PC-9 (cell line): ENCODE measurements around the gene ASRGL1. TPM values are rescaled to one million over a fixed set of nuclear protein-coding genes. Genes with fewer than 3 reads are reported as not detected.

Source experiments
- BruUV-seq: library from RNA; stranded (reverse); fragments of 400-500 nt; replicated peaks from 2 replicates; lab custom pipeline; 2021; lab: Mats Ljungman, UMichigan
- CTCF ChIA-PET: fragments of 300-600 bp; sonication (Branson Sonifier 250); formaldehyde crosslinking; loops from one replicate; lab custom pipeline; 2022; ENCODE audit warnings: antibody characterized with exemption; lab: Charles Lee
- POLR2A ChIA-PET: fragments of 300-600 bp; sonication (Branson Sonifier 250); formaldehyde crosslinking; loops from one replicate; lab custom pipeline; 2022; ENCODE audit warnings: antibody characterized with exemption; ENCODE audit not compliant: unreplicated experiment; lab: Charles Lee
- DNase-seq, 2 experiments: peaks; one replicate each; pipeline versions ENCODE4 v3.0.0 to v3.0.0-alpha.2; 2015 to 2022; ENCODE audit warnings: mixed read lengths in 1 of 2
- H2AFZ ChIP-seq: fragments of 200-600 bp; sonication (generic); 2 replicates; pipeline ENCODE4 v1.8.1; 2017; ENCODE audit warnings: antibody characterized with exemption
- H3F3A ChIP-seq: fragments of 200-600 bp; sonication (generic); 2 replicates; pipeline ENCODE4 v1.8.1; 2017; ENCODE audit warnings: antibody characterized with exemption, mild to moderate bottlenecking, low read depth; ENCODE audit not compliant: insufficient read depth
- H3K27ac ChIP-seq: fragments of 200-600 bp; sonication (generic); 2 replicates; pipeline ENCODE4 v1.6.1; 2016; ENCODE audit warnings: mixed run types
- H3K27me3 ChIP-seq: fragments of 200-600 bp; sonication (generic); 2 replicates; pipeline ENCODE4 v1.6.1; 2016; ENCODE audit warnings: low read depth, mixed run types; ENCODE audit not compliant: insufficient read depth
- H3K36me3 ChIP-seq: fragments of 200-600 bp; sonication (generic); 2 replicates; pipeline ENCODE4 v1.6.1; 2016; ENCODE audit warnings: low read depth, mixed run types
- H3K4me1 ChIP-seq: fragments of 200-600 bp; sonication (generic); replicated peaks from 2 replicates; pipeline ENCODE4 v1.6.1; 2016; ENCODE audit warnings: mixed run types; ENCODE audit not compliant: insufficient read depth
- H3K4me2 ChIP-seq: fragments of 200-600 bp; sonication (generic); 2 replicates; pipeline ENCODE4 v1.6.1; 2017; ENCODE audit warnings: mixed run types
- H3K4me3 ChIP-seq: fragments of 200-600 bp; sonication (generic); 2 replicates; pipeline ENCODE4 v1.6.1; 2016; ENCODE audit warnings: mixed run types
- H3K79me2 ChIP-seq: fragments of 200-600 bp; sonication (generic); 2 replicates; pipeline ENCODE4 v1.6.1; 2017; ENCODE audit warnings: low read depth, mixed run types
- H3K9me2 ChIP-seq: fragments of 200-600 bp; sonication (generic); 2 replicates; pipeline ENCODE4 v1.8.1; 2017; ENCODE audit warnings: mild to moderate bottlenecking; ENCODE audit not compliant: insufficient read depth
- H3K9me3 ChIP-seq: fragments of 200-600 bp; sonication (generic); 2 replicates; pipeline ENCODE4 v1.8.1; 2016; ENCODE audit warnings: low read depth; ENCODE audit not compliant: insufficient read depth
- H4K20me1 ChIP-seq: fragments of 200-600 bp; sonication (generic); 2 replicates; pipeline ENCODE4 v1.8.1; 2017; ENCODE audit not compliant: insufficient read depth
- CTCF ChIP-seq: fragments of 200-600 bp; sonication (generic); conservative IDR thresholded peaks from 2 replicates; pipeline ENCODE4 v1.6.1; 2017; ENCODE audit warnings: mixed run types, antibody characterized with exemption, mild to moderate bottlenecking, moderate library complexity
- EZH2 ChIP-seq: fragments of 200-600 bp; sonication (generic); IDR thresholded peaks from 2 replicates; pipeline ENCODE4 v1.8.0; 2017; ENCODE audit warnings: antibody characterized with exemption, low read depth
- intact Hi-C: fragments of 100-400 bp; cut with micrococcal nuclease; formaldehyde crosslinking; loops from one replicate; pipeline ENCODE4 v1.10.0; 2022; ENCODE audit not compliant: unreplicated experiment
- total RNA-seq: library from RNA; stranded (reverse); gene quantifications from 2 replicates; pipeline ENCODE4 v1.2.3, GENCODE V29; 2021

Gene ASRGL1
- total RNA-seq, 1 experiment from 2014 or later = 8.4 TPM

- H4K20me1 ChIP-seq = no peaks in the 10 kb centered on the region
- H3K27me3 ChIP-seq = no peaks in the 10 kb centered on the region
- H3F3A ChIP-seq = no peaks in the 10 kb centered on the region
- no peaks in the 10 kb centered on the region for H3K36me3 ChIP-seq
- peaks cover 9% of the 10 kb centered on the region for H3K4me1 ChIP-seq
- ChIA-PET POLR2A (interaction anchor here (0.6 to 0.7 kb wide), 7 partner anchors 14 to 1203 kb away, joined by 3 to 6 read pairs (median 3); partner anchors contain the start of gene PLAAT3), CTCF (interaction anchor here (0.6 to 0.8 kb wide), 2 partner anchors 15 to 149 kb away, joined by 3 to 5 read pairs; no protein-coding TSS in a partner anchor)
- no TSS peak for BruUV-seq
- H3K4me2 ChIP-seq = no peak overlapping the region
- H3K27ac ChIP-seq = no peak overlapping the region
- H3K79me2 ChIP-seq = no peaks in the 10 kb centered on the region
- H3K9me3 ChIP-seq = no peaks in the 10 kb centered on the region
- no peaks in the 10 kb centered on the region for H3K9me2 ChIP-seq
- no peak overlapping the region for H3K4me3 ChIP-seq
- no peak for TF ChIP-seq EZH2
- DNase-seq = peak in 1 of 2 experiments; percentile 46
- H2AFZ ChIP-seq = no peak overlapping the region
- intact Hi-C loops = no loop called here
Observed at GRCh38 chr11:62410972-62411371, 73.7 kb downstream of the ASRGL1 start.

- intact Hi-C loops = no loop called here
- no peaks in the 10 kb centered on the region for H3K27me3 ChIP-seq
- no TSS peak for BruUV-seq
- H3K9me3 ChIP-seq = no peaks in the 10 kb centered on the region
- DNase-seq = no peak
- ChIA-PET CTCF (interaction anchor here (0.6 to 0.8 kb wide), 2 partner anchors 16 to 149 kb away, joined by 3 to 5 read pairs; no protein-coding TSS in a partner anchor), POLR2A (interaction anchor here (0.6 to 0.7 kb wide), 7 partner anchors 13 to 1203 kb away, joined by 3 to 6 read pairs (median 3); partner anchors contain the start of gene PLAAT3)
- no peak overlapping the region for H2AFZ ChIP-seq
- no peaks in the 10 kb centered on the region for H3K9me2 ChIP-seq
- no peak for TF ChIP-seq EZH2
- TF ChIP-seq CTCF = no peak
- no peaks in the 10 kb centered on the region for H3K36me3 ChIP-seq
- no peak overlapping the region for H3K27ac ChIP-seq
- H4K20me1 ChIP-seq = no peaks in the 10 kb centered on the region
- H3K4me2 ChIP-seq = no peak overlapping the region
- H3K4me1 ChIP-seq = peaks cover 9% of the 10 kb centered on the region
- no peaks in the 10 kb centered on the region for H3F3A ChIP-seq
- H3K4me3 ChIP-seq = no peak overlapping the region
- no peaks in the 10 kb centered on the region for H3K79me2 ChIP-seq
Observed at GRCh38 chr11:62411524-62411923, 74.3 kb downstream of the ASRGL1 start.

- H3K9me3 ChIP-seq = no peaks in the 10 kb centered on the region
- ChIA-PET POLR2A (interaction anchor here (0.6 kb wide), 1 partner anchor 438 kb away, joined by 4 read pairs; no protein-coding TSS in a partner anchor), CTCF (no interaction called here)
- H3F3A ChIP-seq = no peaks in the 10 kb centered on the region
- no peaks in the 10 kb centered on the region for H4K20me1 ChIP-seq
- H3K4me2 ChIP-seq = no peak overlapping the region
- H3K4me1 ChIP-seq = peaks cover 9% of the 10 kb centered on the region
- H3K79me2 ChIP-seq = no peaks in the 10 kb centered on the region
- H2AFZ ChIP-seq = no peak overlapping the region
- H3K27ac ChIP-seq = no peak overlapping the region
- H3K27me3 ChIP-seq = no peaks in the 10 kb centered on the region
- BruUV-seq = no TSS peak
- H3K36me3 ChIP-seq = no peaks in the 10 kb centered on the region
- no peak for DNase-seq
- H3K4me3 ChIP-seq = no peak overlapping the region
- TF ChIP-seq EZH2 = no peak
- no peak for TF ChIP-seq CTCF
- intact Hi-C loops = no loop called here
- no peaks in the 10 kb centered on the region for H3K9me2 ChIP-seq
Observed at GRCh38 chr11:62413060-62413696, 75.9 kb downstream of the ASRGL1 start.
